Effector memory CD8-positive, alpha-beta T cell (primary cell): ENCODE results near the gene AGBL4.
A peak's percentile ranks its signal among the peaks of the same experiment; 100 is the strongest.
"Not testable (repeated sequence)": the region's sequence is repeated elsewhere in the genome, so short reads cannot be mapped to it uniquely, and the experiment has no call there.

Source experiments
- ATAC-seq: fragments of 150-1000 bp; cut with Tn5 transposase; replicated peaks from 2 replicates; pipeline ENCODE4 v1.10.0; 2021; ENCODE audit warnings: mild to moderate bottlenecking, moderate library complexity
- DNase-seq, 3 experiments: peaks; one replicate each; pipeline ENCODE4 v3.0.0; 2021
- H3K27ac Mint-ChIP-seq, 2 donors: one replicate each; pipeline ENCODE4 v1.8.0; 2022; ENCODE audit warnings: mild to moderate bottlenecking in 2 of 2, mixed read lengths in 2 of 2, moderate library complexity in 2 of 2
- H3K27me3 Mint-ChIP-seq, 2 donors: one replicate each; pipeline ENCODE4 v1.8.0; 2022; ENCODE audit warnings: mixed read lengths in 2 of 2
- H3K36me3 Mint-ChIP-seq: one replicate; pipeline ENCODE4 v1.8.0; 2022; ENCODE audit warnings: mild to moderate bottlenecking, moderate library complexity, mixed read lengths; ENCODE audit not compliant: insufficient read depth
- H3K4me1 Mint-ChIP-seq, 2 donors: one replicate each; pipeline ENCODE4 v1.8.0; 2022; ENCODE audit warnings: low read depth in 2 of 2, mixed read lengths in 2 of 2
- H3K4me3 Mint-ChIP-seq, 2 donors: one replicate each; pipeline ENCODE4 v1.8.0; 2022; ENCODE audit warnings: mild to moderate bottlenecking in 2 of 2, mixed read lengths in 2 of 2, moderate library complexity in 2 of 2
- H3K9me3 Mint-ChIP-seq, 2 donors: one replicate each; pipeline ENCODE4 v1.8.0; 2022; ENCODE audit warnings: mixed read lengths in 2 of 2

Gene AGBL4

GRCh38 chr1:48543854-48544253 is 1479.9 kb downstream of the AGBL4 start:
- no peak overlapping the region for H3K27ac Mint-ChIP-seq
- no peak overlapping the region for H3K4me3 Mint-ChIP-seq
- DNase-seq (no peak), ATAC-seq (no peak)
- peaks cover 8 to 15% of the 10 kb centered on the region in 2 donors for H3K27me3 Mint-ChIP-seq
- H3K9me3 Mint-ChIP-seq, result no peaks in the 10 kb centered on the region
- no peaks in the 10 kb centered on the region for H3K36me3 Mint-ChIP-seq
- H3K4me1 Mint-ChIP-seq, result no peaks in the 10 kb centered on the region

- no peaks in the 10 kb centered on the region for H3K36me3 Mint-ChIP-seq
- ATAC-seq, result no peak
- peaks cover 13 to 24% of the 10 kb centered on the region in 2 donors for H3K27me3 Mint-ChIP-seq
- H3K4me3 Mint-ChIP-seq, result no peak overlapping the region
- no peak for DNase-seq
- no peak overlapping the region for H3K27ac Mint-ChIP-seq
- no peaks in the 10 kb centered on the region for H3K4me1 Mint-ChIP-seq
- no peaks in the 10 kb centered on the region for H3K9me3 Mint-ChIP-seq
These were observed 1483.2 kb downstream of the AGBL4 start for GRCh38 chr1:48540587-48540986.

GRCh38 chr1:48536477-48536876 is 1487.3 kb downstream of the AGBL4 start:
- H3K36me3 Mint-ChIP-seq, result no peaks in the 10 kb centered on the region
- ATAC-seq, result no peak

GRCh38 chr1:48532976-48533375 is 1490.8 kb downstream of the AGBL4 start:
- DNase-seq (no peak), ATAC-seq (no peak)
- H3K36me3 Mint-ChIP-seq, result peaks cover 2% of the 10 kb centered on the region
- no peak overlapping the region for H3K4me3 Mint-ChIP-seq
- peaks cover 40 to 44% of the 10 kb centered on the region in 2 donors for H3K27me3 Mint-ChIP-seq
- H3K27ac Mint-ChIP-seq, result no peak overlapping the region
- H3K4me1 Mint-ChIP-seq, result no peaks in the 10 kb centered on the region
- H3K9me3 Mint-ChIP-seq, result no peaks in the 10 kb centered on the region

More at GRCh38 chr1:48536477-48536876, 1487.3 kb downstream of the AGBL4 start:
- Mint-ChIP-seq H3K27ac (no peak overlapping the region), H3K9me3 (no peaks in the 10 kb centered on the region), H3K27me3 (peaks cover 43 to 48% of the 10 kb centered on the region in 2 donors), H3K4me3 (no peak overlapping the region), H3K4me1 (no peaks in the 10 kb centered on the region)
- DNase-seq, result no peak

- no peaks in the 10 kb centered on the region for H3K4me1 Mint-ChIP-seq
- H3K36me3 Mint-ChIP-seq, result peaks cover 2% of the 10 kb centered on the region
- no peak overlapping the region for H3K4me3 Mint-ChIP-seq
- no peak overlapping the region for H3K27ac Mint-ChIP-seq
- ATAC-seq (no peak), DNase-seq (peak in 2 of 3 experiments; percentile 1)
- H3K9me3 Mint-ChIP-seq, result no peaks in the 10 kb centered on the region
- peaks cover 40 to 47% of the 10 kb centered on the region in 2 donors for H3K27me3 Mint-ChIP-seq
These were observed 1492.9 kb downstream of the AGBL4 start for GRCh38 chr1:48530727-48531351.

- peaks cover 13 to 19% of the 10 kb centered on the region in 2 donors for H3K27me3 Mint-ChIP-seq
- H3K4me1 Mint-ChIP-seq, result no peaks in the 10 kb centered on the region
- no peak overlapping the region for H3K4me3 Mint-ChIP-seq
- no peak for ATAC-seq
- no peaks in the 10 kb centered on the region for H3K9me3 Mint-ChIP-seq
- no peak for DNase-seq
- H3K27ac Mint-ChIP-seq, result no peak overlapping the region
- peaks cover 2% of the 10 kb centered on the region for H3K36me3 Mint-ChIP-seq
These were observed 1496.7 kb downstream of the AGBL4 start for GRCh38 chr1:48527051-48527450.

GRCh38 chr1:48526008-48526710 is 1497.6 kb downstream of the AGBL4 start:
- Mint-ChIP-seq H3K36me3 (peaks cover 2% of the 10 kb centered on the region), H3K27ac (no peak overlapping the region), H3K9me3 (peaks cover 0 to 1% of the 10 kb centered on the region in 2 donors), H3K27me3 (peaks cover 16 to 26% of the 10 kb centered on the region in 2 donors), H3K4me3 (no peak overlapping the region), H3K4me1 (no peaks in the 10 kb centered on the region)
- no peak for DNase-seq
- ATAC-seq, result no peak

DNA sequence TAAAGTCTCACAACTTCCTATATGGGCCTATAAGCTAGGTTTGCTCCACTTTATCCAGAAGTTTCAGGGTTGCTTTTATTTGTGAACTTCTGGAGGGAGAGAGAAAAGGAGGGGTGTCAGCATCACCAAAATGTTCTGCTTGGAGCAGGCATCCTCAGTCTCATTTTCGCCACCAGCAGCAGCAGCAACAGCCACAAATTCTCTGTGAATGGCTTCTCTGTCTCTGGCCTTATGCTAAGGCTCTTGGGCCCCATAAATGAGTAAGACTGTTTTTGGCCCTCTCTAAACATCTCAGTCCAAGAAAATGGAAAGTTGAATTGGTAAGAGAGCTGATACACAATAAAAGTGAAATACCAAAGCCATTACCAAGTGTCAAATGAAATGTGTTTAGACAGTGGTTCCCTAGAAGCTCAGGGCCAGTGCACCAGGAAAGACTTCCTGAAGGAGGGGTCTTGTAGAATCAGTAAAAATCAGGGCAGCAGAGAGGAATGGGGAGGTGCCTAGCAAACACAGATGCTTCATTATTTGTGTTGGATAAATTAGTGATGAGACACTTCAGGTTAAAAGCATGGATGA is 1498.8 kb downstream of the AGBL4 start:
- no peak for ATAC-seq
- Mint-ChIP-seq H3K4me3 (no peak overlapping the region), H3K4me1 (no peaks in the 10 kb centered on the region), H3K9me3 (peaks cover 0 to 1% of the 10 kb centered on the region in 2 donors), H3K36me3 (peaks cover 2% of the 10 kb centered on the region), H3K27ac (no peak overlapping the region), H3K27me3 (peaks cover 23 to 29% of the 10 kb centered on the region in 2 donors)
- DNase-seq, result no peak

DNA sequence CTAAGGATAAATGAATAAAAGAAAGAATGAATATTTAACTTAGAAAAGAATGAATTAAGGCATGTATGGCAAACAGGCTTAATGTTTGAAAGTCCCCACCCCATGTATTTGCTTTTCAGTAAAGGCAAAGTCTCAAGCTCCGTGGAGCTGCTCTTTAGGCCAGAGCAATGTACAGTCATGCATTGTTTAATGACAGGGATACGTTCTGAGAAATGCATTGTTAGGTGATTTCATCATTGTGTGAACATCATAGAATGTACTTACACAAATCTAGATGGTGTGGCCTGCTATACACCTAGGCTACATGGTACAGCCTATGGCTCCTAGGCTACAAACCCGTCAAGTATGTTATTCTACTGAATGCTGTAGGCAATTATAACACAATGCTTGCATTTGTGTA is 1500.2 kb downstream of the AGBL4 start:
- peaks cover 37 to 38% of the 10 kb centered on the region in 2 donors for H3K27me3 Mint-ChIP-seq
- DNase-seq, result no peak
- no peak overlapping the region for H3K4me3 Mint-ChIP-seq
- H3K4me1 Mint-ChIP-seq, result peaks cover 0 to 3% of the 10 kb centered on the region in 2 donors
- H3K36me3 Mint-ChIP-seq, result no peaks in the 10 kb centered on the region
- peaks cover 0 to 1% of the 10 kb centered on the region in 2 donors for H3K9me3 Mint-ChIP-seq
- no peak overlapping the region for H3K27ac Mint-ChIP-seq
- no peak for ATAC-seq

- H3K27me3 Mint-ChIP-seq, result peaks cover 34 to 35% of the 10 kb centered on the region in 2 donors
- H3K4me1 Mint-ChIP-seq, ATAC-seq, H3K27ac Mint-ChIP-seq, H3K9me3 Mint-ChIP-seq, DNase-seq, H3K4me3 Mint-ChIP-seq, H3K36me3 Mint-ChIP-seq: not testable (repeated sequence)
These were observed 1503.9 kb downstream of the AGBL4 start for GRCh38 chr1:48519896-48520295.

DNA sequence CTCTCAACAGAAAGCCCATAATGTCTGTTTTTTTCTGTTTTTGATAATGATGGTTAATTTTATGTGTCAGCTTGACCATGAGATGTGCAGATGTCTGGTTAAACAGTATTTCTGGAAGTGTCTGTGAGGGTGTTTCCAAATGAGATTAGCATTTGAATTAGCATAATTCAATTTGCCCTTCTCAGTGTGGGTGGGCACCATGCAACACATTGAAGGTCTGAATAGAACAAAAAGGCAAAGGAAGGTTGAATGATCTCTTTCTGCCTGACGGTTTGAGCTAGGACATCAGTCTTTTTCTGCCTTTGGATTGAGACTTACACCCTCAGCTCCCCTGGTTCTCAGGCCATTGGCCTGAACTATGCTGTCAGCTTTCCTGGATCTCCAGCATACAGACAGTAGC is 1516.9 kb downstream of the AGBL4 start:
- no peak for ATAC-seq
- peaks cover 22 to 23% of the 10 kb centered on the region in 2 donors for H3K27me3 Mint-ChIP-seq
- no peaks in the 10 kb centered on the region for H3K4me1 Mint-ChIP-seq
- H3K4me3 Mint-ChIP-seq, result no peak overlapping the region
- H3K9me3 Mint-ChIP-seq, result peaks cover 0 to 7% of the 10 kb centered on the region in 2 donors
- no peak overlapping the region for H3K27ac Mint-ChIP-seq
- no peaks in the 10 kb centered on the region for H3K36me3 Mint-ChIP-seq
- no peak for DNase-seq

DNA sequence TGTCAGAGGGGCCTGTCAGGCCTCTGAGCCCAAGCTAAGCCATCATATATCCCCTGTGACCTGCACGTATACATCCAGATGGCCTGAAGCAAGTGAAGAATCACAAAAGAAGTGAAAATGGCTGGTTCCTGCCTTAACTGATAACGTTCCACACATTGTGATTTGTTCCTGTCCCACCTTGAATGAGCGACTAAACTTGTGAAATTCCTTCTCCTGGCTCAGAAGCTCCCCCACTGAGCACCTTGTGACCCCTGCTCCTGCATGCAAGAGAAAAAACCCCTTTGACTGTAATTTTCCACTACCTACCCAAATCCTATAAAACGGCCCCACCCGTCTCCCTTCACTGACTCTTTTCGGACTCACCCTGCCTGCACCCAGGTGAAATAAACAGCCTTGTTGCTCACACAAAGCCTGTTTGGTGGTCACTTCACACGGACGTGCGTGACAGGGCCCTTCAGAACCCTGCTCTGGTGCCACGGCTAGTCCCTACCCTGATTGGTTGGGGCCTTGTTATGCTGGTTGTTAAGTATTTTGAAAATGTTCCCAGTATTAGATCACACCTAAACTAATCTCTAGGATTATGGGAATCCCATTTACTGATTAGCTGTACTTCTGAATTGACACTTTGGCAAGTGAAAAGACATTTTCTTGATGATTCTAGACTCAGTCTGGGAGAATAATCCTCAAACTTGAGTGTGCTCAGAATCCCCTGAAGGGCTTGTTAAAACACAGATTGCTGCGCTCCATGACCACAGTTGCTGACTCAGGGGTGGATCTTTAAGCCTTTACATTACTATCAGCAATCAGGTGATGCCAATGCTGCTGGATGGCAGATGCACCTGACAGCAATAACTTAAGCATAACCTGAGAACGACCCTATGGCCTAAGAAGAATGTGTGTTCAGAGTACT is 1523.0 kb downstream of the AGBL4 start:
- no peaks in the 10 kb centered on the region for H3K36me3 Mint-ChIP-seq
- H3K4me1 Mint-ChIP-seq, result peaks cover 0 to 2% of the 10 kb centered on the region in 2 donors
- no peaks in the 10 kb centered on the region for H3K9me3 Mint-ChIP-seq
- ATAC-seq (no peak), DNase-seq (no peak)
- no peak overlapping the region for H3K4me3 Mint-ChIP-seq
- H3K27me3 Mint-ChIP-seq, result peaks cover 0 to 4% of the 10 kb centered on the region in 2 donors
- H3K27ac Mint-ChIP-seq, result no peak overlapping the region

GRCh38 chr1:48499211-48499735 is 1524.5 kb downstream of the AGBL4 start:
- Mint-ChIP-seq H3K4me3 (no peak overlapping the region), H3K27ac (no peak overlapping the region), H3K4me1 (peaks cover 0 to 2% of the 10 kb centered on the region in 2 donors), H3K36me3 (no peaks in the 10 kb centered on the region), H3K27me3 (peaks cover 5 to 8% of the 10 kb centered on the region in 2 donors), H3K9me3 (no peaks in the 10 kb centered on the region)
- ATAC-seq, result no peak
- no peak for DNase-seq
